HG03196 (cell line): ENCODE measurements around the gene TPST1.
"Not testable (repeated sequence)": the region's sequence is repeated elsewhere in the genome, so short reads cannot be mapped to it uniquely, and the experiment has no call there.

Experiments used
- ATAC-seq: cut with Tn5 transposase; IDR thresholded peaks from one replicate; pipeline ENCODE4 v1.9.1; 2021; ENCODE audit not compliant: unreplicated experiment

TPST1 gene

DNA sequence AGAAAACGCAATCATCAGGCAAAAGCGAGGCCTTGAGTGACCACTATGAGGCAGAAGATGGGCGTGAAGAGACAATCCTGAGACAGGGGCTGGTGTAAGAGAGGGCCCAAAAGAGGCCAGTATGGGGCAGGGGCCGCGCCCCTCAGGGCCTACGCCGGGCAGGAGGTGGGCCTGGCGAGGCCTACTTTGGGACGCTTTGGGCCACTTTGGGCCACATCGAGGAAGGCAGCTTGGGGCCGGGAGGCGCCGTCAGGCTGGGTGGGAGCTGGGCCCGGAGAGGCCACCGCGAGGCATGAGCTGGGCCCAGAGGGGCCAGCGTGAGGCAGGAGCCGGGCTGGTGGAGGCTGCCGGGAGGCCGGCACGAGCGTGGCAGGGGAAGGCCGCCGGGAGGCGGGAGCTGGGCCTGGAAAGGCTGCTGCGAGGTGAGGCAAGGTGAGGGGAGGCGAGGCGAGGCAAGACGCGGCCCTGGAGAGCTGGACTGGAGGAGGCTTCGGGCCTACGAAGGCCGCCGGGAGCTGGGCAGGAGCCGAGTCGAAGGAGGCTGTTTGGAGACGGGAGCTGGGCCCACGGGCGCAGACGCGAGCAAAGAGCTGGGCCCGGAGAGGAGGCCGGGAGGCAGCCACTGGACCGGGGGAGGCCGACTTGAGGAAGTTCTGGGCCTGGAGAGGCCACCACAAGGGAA is 171.3 kb downstream of the TPST1 start:
- no peak for ATAC-seq

DNA sequence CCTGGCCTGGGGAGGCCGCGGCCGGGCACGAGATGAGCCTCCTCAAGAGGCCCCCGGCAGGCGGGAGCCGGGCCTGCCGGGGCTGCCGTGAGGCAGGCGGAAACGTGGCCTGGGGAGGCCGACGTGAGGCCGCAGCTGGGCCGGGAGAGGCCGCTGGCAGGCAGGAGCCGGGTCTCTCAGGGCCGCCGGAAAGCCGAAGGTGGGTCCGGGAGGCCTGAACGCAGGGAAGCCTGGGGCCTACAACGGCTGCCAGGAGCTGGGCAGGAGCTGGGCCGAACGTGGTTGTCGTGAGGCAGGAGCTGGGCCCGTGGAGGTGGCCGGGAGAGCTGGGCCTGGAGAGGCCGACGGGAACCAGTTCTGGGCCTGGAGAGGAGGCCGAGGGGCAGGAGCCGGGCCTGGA is 171.9 kb downstream of the TPST1 start:
- no peak for ATAC-seq

DNA sequence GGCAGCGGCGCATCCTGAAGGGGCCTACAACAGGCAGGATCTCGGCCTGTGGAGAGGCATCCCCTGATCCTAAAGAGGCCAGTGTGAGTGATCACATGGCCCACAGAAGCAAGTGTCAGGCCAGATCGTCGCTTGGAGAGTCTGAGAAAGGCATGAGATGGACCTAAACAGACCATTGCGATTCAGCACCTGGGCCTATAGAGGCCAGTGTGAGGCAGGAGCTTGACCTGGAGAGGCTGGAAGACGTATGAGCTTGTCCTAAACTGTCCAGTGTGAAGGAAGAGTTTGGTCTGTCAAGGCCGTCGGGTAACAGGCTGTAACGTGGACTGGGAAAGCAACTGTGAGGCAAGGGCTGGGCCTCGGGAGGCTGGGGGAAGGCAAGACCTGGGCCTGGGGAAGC is 172.6 kb downstream of the TPST1 start:
- ATAC-seq = no peak

DNA sequence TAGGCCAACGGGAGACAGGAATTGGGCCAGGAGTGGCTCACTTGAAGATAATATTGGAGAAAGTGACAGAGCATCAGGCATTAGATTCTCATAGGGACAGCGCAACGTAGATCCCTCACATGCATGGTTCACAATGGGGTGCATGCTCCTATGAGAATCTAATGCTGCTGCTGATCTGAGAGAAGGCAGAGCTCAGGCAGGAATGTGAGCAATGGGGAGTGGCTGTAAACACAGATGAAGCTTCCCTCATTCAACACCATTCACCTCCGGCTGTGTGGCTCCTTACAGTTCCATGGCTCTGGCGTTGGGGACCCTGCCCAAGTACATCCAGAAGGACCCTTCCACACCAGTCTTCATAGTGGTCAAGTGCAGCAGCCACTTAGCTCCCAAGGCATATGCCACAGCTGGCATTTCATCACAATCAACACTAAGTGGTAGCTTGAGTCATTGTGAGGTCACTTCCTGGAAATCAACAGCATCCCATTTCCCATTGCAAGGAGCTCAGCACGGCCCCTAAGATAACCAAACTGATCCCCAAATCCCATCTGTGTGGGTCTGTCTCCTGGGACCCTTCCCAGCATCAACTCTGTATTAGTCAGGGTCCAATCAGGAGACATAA is 174.5 kb downstream of the TPST1 start:
- no peak for ATAC-seq

DNA sequence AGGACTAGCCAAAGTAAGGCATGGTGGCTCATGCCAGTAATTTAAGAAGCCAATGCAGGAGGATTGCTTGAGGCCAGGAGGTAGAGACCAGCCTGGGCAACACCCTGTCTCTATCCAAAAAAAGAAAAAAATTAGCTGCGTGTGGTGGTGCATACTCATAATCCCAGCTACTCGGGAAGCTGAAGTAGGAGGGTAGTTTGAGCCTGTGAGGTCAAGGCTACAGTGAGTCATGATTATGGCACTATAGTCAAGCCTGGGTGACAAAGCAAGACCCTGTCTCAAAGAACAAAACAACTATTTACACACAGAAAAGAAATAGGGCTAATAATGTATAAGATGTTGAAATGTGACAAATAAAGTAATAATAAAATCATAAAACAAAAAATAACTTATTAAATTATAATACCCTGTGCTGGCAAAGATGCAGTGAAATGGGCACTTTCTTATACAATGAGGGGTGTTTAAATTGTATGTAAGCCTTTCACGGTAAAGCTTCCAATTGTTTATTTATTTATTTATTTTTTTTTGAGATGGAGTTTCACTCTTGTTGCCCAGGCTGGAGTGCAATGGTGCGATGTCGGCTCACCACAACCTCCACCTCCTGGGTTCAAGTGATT is 175.2 kb downstream of the TPST1 start:
- ATAC-seq = no peak

DNA sequence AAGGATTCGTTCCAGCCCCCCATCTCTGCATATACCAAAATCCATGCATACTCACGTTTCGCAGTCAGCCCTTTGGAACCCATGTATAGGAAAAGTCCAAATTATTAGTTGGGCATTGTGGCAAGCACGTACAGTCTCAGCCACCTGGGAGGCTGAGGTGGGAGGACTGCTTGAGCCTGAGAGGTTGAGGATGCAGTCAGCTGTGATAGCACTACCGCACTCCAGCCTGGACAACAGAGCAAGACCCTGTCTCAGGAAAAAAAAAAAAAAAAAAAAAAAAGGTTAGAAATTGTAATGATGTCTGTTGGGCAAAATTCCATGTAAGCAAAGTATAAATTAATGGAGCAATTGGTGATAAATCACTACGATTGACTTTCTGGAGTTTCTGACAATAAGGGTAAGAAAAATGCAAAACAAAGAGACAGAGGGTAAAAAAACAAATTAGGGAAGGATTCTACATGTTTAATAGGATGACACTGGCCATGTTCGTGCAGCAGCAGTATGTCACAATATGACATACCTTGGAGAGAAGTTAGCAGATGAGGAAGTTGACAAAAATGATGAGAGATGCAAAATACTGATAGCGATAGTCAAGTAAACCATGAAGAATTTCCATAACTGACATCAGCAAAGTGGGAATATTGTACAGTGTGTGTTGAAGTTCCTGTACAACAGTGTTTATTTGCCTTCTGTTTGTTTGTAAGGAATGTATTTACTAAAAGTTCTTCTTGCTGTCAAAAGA is 177.2 kb downstream of the TPST1 start:
- not testable (repeated sequence) for ATAC-seq

DNA sequence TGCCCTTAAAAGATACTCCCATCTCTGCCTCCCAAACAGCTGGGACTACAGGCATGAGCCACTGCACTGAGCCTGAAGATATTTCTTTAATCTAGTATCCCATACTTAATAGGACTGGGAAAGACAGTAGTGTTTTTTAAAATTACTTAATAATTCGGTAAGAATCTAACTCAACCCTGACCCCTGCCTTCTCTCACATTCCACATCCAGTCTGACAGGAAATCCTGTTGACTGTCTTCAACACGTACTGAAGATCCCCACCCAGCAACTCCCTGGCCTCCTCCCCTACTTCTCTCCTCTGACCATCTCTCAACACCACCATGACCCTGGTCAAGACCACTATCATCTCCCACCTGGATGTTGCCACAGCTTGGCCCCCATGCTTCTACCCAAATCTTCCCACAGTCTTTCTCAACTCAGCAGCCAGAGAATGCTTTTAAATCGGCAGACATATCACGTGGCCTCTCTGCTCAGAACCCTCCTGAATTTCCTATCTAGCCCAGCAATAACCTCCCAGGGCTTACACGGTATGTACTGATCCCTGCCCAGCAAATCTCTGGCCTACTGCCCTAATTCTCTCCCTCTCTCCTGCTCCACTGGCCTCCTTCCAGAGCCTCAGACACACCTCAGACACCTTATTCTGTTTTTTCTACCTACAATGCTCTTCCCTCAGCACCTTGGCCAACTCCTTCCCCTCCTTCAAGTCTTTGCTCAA is 180.2 kb downstream of the TPST1 start:
- ATAC-seq = not testable (repeated sequence)

DNA sequence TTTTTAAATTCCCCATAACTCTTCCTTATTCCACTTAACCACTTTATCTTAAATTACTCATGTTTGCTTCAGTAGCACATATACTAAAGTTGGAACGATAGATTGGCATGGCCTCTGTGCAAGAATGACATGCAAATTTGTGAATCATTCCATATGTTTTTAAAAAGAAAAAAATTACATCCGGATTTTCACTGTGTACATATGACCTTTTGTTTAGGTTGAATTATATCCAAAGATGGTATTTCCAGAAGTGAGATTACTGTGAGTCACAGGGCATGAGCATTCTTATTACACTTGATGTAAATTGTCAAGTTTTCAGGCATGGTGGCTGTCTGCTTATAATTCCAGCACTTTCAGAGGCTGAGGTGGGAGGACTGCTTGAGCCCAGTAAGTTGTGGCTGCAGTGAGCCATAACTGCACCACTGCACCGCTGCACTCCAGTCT is 190.0 kb downstream of the TPST1 start:
- not testable (repeated sequence) for ATAC-seq

DNA sequence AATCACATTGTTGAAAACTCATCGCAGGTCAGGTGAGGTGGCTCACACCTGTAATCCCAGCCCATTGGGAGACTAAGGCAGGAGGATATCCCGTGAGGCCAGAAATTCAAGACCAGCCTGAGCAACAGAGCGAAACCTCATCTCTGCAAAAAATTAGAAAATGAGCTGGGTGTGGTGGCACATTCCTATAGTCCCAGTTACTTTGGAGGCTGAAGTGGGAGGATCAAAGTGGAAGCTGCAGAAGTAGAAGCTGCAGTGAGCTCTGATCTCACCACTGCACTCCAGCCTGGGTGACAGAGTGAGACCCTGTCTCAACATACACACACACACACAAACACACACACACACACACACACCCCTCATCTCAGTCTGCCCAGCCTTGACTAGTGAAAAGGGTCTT is 190.9 kb downstream of the TPST1 start:
- ATAC-seq = not testable (repeated sequence)

DNA sequence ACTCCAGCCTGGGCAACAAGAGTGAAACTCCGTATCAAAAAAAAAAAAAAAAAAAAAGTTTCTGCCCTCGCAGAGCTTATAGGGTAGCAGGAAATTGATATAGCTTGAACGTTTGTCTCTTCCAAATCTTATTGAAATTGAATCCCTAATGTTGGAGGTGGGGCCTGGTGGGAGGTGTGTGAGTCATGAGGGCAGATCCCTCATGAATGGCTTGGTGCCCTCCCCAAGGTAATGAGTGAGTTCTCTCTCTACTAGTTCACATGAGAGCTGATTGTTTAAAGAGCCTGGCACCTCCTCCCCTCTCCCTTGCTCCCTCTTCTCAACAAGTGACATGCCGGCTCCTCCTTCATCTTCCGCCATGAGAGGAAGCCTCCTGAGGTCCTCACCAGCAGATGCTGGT is 193.7 kb downstream of the TPST1 start:
- not testable (repeated sequence) for ATAC-seq

DNA sequence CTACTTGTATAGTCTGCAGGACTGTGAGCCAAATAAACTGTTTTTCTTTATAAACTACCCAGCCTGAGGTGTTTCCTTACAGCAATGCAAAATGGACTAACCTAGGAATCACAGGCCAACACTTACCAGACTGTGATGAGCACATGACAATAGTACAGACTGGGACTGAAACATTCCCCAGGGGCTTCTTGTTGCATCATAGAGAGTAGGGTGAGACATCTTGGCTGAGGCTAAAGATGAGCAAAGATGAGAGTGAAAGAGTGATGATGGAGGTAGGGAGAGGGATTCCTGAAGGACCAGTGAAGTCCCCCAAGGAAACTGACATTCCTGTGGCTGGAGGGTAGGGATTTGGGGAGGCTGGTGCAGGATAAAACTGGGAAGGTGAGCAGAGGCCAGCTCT is 194.4 kb downstream of the TPST1 start:
- ATAC-seq = no peak

DNA sequence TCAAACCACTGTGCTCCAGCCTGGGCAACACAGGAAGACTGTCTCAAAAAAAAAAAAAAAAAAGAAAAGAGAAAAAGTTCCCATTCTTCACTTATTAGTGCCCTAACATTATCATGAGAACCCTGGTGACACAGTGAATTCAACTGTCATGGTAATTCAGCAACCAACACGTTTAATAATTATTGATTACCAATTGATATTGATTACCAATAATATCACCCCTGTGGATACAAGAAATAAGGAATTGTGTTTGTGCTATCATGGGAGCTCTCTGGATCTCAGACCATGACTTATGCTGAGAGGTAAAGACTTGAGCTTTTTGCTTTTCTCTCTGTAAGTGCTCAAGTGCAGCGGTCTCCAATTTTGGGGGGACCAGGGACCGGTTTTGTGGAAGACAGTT is 195.3 kb downstream of the TPST1 start:
- ATAC-seq = no peak

DNA sequence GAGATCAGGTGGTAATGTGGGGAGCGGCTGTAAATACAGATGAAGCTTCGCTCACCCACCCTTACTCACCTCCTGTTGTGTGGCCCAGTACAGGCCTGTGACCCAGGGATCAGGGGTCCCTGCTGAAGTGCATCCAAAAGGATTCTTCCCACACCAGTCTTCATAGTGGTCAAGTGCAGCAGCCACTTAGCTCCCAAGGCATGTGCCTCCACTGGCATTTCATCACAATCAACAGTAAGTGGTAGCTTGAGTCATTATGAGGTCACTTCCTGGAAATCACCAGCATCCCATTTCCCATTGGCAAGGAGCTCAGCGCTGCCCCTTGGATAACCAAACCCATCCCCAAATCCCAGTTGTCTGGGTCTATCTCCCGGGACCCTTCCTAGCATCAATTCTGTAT is 196.0 kb downstream of the TPST1 start:
- ATAC-seq = not testable (repeated sequence)

DNA sequence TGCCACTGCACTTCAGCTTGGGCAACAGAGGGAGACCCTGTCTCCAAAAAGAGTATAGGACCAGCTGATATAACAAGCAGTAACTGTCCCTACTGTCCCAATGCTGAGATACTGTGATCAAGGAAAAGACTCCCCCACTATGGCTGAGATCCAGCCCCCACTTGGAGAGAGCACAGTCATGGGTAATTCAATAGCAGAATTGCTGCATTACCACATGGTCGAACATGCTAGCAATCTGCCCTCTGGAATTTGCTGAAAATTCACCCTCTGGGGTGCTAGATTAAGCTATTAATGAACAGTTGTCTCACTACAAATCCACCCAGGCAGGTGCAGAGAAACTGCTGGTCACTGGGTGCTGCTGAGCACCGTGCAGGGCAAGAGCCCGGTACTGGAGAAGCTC is 196.8 kb downstream of the TPST1 start:
- not testable (repeated sequence) for ATAC-seq

DNA sequence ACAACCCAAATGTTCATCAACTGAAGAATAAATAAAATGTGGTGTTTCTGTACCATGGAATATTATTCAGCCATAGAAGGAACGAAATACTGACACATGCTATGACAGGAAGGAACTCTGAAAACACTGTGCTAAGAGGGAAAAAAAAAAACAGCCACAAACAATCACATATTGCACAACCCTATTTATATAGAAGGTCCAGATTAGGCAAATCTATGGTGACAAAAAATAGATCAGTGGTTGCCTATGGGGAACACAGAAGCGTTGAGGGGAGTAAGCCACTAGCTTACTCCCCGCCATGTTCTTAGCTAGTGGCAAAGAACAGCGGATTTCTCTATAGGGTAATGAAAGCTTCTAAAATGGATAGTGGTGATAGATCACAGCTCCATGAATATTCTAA is 198.4 kb downstream of the TPST1 start:
- no peak for ATAC-seq

DNA sequence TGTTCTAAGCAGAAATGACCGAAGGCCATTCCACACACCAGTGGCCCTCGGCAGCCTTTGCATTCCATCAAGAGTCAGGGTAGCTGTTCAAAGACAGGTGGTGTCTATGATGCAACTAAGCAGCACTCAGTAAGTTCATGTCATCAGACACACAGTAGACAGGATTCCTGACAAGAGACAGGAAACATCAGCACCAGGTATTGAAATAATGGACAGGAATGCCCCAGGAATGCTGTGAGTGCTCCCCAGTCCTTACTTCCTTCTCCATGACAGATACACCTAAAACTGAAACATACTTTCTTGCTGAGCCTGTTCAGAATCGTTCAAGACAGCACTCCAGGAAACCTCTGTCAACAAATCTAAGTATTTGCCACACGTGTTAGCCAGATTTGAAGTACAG is 204.4 kb downstream of the TPST1 start:
- ATAC-seq = no peak
